ENCODE data around the gene B3GALT6.

The B3GALT6 gene

GRCh38 chr1:1227386-1227785, 4.7 kb upstream of the B3GALT6 start:
- Histone ChIP-seq H3K36me3 (ENCODE audit: insufficient read depth) (peaks cover 6% of the 10 kb centered on the region; the same call in 1 of the 2 replicates), H3K79me2 (ENCODE audit: insufficient read depth, low read depth) (peaks cover 43% of the 10 kb centered on the region)
- no peak for TF ChIP-seq CTCF (conservative IDR thresholded peaks at IDR 0.05; ENCODE audit: low read depth, low read length)

GRCh38 chr1:1228187-1228586, 3.9 kb upstream of the B3GALT6 start:
- peaks cover 4% of the 10 kb centered on the region for H3K4me1 ChIP-seq (ENCODE audit: low read depth, poor library complexity, severe bottlenecking)
- H3K27ac ChIP-seq: no peak overlapping the region
- H4K20me1 ChIP-seq (ENCODE audit: insufficient read depth): no peaks in the 10 kb centered on the region
- H3K79me2 ChIP-seq (ENCODE audit: insufficient read depth, low read depth): peaks cover 44% of the 10 kb centered on the region
- no peak overlapping the region for H2AFZ ChIP-seq (ENCODE audit: low read depth)
- peaks cover under 1% of the 10 kb centered on the region; the same call in 1 of the 2 replicates for H3K36me3 ChIP-seq (ENCODE audit: insufficient read depth)
- TF ChIP-seq CTCF (conservative IDR thresholded peaks at IDR 0.05; ENCODE audit: low read depth, low read length): no peak
- H3K9ac ChIP-seq: no peak overlapping the region
- H3K4me2 ChIP-seq: no peak overlapping the region
- no peaks in the 10 kb centered on the region for H3K27me3 ChIP-seq (ENCODE audit: insufficient read depth, low read depth)
- H3K4me3 ChIP-seq (IDR thresholded peaks at IDR 0.05; ENCODE audit: insufficient read depth, low read depth, low read length): no peak overlapping the region

More at GRCh38 chr1:1227386-1227785, 4.7 kb upstream of the B3GALT6 start:
- no peak overlapping the region for H3K4me3 ChIP-seq (IDR thresholded peaks at IDR 0.05; ENCODE audit: insufficient read depth, low read depth, low read length)
- H3K4me1 ChIP-seq (ENCODE audit: low read depth, poor library complexity, severe bottlenecking): peaks cover 4% of the 10 kb centered on the region
- no peak overlapping the region for H2AFZ ChIP-seq (ENCODE audit: low read depth)
- no peak overlapping the region for H3K27ac ChIP-seq
- no peak overlapping the region for H3K4me2 ChIP-seq
- H4K20me1 ChIP-seq (ENCODE audit: insufficient read depth): no peaks in the 10 kb centered on the region
- H3K27me3 ChIP-seq (ENCODE audit: insufficient read depth, low read depth): no peaks in the 10 kb centered on the region
- no peak overlapping the region for H3K9ac ChIP-seq

- H3K9ac ChIP-seq: no peak overlapping the region
- peaks cover 4% of the 10 kb centered on the region for H3K4me1 ChIP-seq (ENCODE audit: low read depth, poor library complexity, severe bottlenecking)
- H3K27ac ChIP-seq: no peak overlapping the region
- no peak for TF ChIP-seq CTCF (conservative IDR thresholded peaks at IDR 0.05; ENCODE audit: low read depth, low read length)
- no peak overlapping the region for H3K4me2 ChIP-seq
- H3K27me3 ChIP-seq (ENCODE audit: insufficient read depth, low read depth): no peaks in the 10 kb centered on the region
- H3K4me3 ChIP-seq (IDR thresholded peaks at IDR 0.05; ENCODE audit: insufficient read depth, low read depth, low read length): no peak overlapping the region
- no peaks in the 10 kb centered on the region for H4K20me1 ChIP-seq (ENCODE audit: insufficient read depth)
- no peak overlapping the region for H2AFZ ChIP-seq (ENCODE audit: low read depth)
- H3K79me2 ChIP-seq (ENCODE audit: insufficient read depth, low read depth): peaks cover 48% of the 10 kb centered on the region
- no peaks in the 10 kb centered on the region for H3K36me3 ChIP-seq (ENCODE audit: insufficient read depth)
These were observed 3.3 kb upstream of the B3GALT6 start for GRCh38 chr1:1228596-1229321.

GRCh38 chr1:1229770-1230169, 2.3 kb upstream of the B3GALT6 start:
- Histone ChIP-seq H3K4me2 (no peak overlapping the region), H3K9ac (no peak overlapping the region), H3K36me3 (ENCODE audit: insufficient read depth) (no peaks in the 10 kb centered on the region)

More at GRCh38 chr1:1229770-1230169, 2.3 kb upstream of the B3GALT6 start:
- no peaks in the 10 kb centered on the region for H3K27me3 ChIP-seq (ENCODE audit: insufficient read depth, low read depth)
- TF ChIP-seq CTCF (conservative IDR thresholded peaks at IDR 0.05; ENCODE audit: low read depth, low read length): no peak
- H3K79me2 ChIP-seq (ENCODE audit: insufficient read depth, low read depth): peaks cover 48% of the 10 kb centered on the region
- no peak overlapping the region for H3K4me3 ChIP-seq (IDR thresholded peaks at IDR 0.05; ENCODE audit: insufficient read depth, low read depth, low read length)
- no peak overlapping the region for H3K27ac ChIP-seq
- H2AFZ ChIP-seq (ENCODE audit: low read depth): no peak overlapping the region
- peaks cover 4% of the 10 kb centered on the region for H3K4me1 ChIP-seq (ENCODE audit: low read depth, poor library complexity, severe bottlenecking)
- H4K20me1 ChIP-seq (ENCODE audit: insufficient read depth): no peaks in the 10 kb centered on the region

Measured in KMS-11 (cell line).